Duodenal mucosa (tissue), 2 donors: ENCODE measurements around the gene PEAK3.

Experiments used
- H3K27ac ChIP-seq: one replicate; pipeline ENCODE4 v1.7.0; 2013; ENCODE audit warnings: low read depth, low read length
- H3K27me3 ChIP-seq, 2 donors: one replicate each; pipeline ENCODE4 v1.7.0; 2013; ENCODE audit warnings: low read length in 2 of 2, control low read depth in 1 of 2; ENCODE audit not compliant: insufficient read depth in 2 of 2, control insufficient read depth in 1 of 2
- H3K36me3 ChIP-seq, 2 donors: one replicate each; pipeline ENCODE4 v1.7.0; 2013; ENCODE audit warnings: low read length in 2 of 2, control low read depth in 1 of 2; ENCODE audit not compliant: insufficient read depth in 2 of 2, control insufficient read depth in 1 of 2
- H3K4me1 ChIP-seq, 2 donors: one replicate each; pipeline ENCODE4 v1.7.0; 2013; ENCODE audit warnings: low read length in 2 of 2, control low read depth in 1 of 2; ENCODE audit not compliant: insufficient read depth in 2 of 2, control insufficient read depth in 1 of 2
- H3K4me3 ChIP-seq, 2 donors: one replicate each; pipeline ENCODE4 v1.7.0; 2013; ENCODE audit warnings: low read length in 2 of 2, low read depth in 1 of 2
- H3K9ac ChIP-seq, 2 donors: one replicate each; pipeline ENCODE4 v1.7.0; 2013; ENCODE audit warnings: low read length in 2 of 2, low read depth in 1 of 2
- H3K9me3 ChIP-seq, 2 donors: one replicate each; pipeline ENCODE4 v1.7.0; 2013; ENCODE audit warnings: low read length in 2 of 2, control low read depth in 1 of 2; ENCODE audit not compliant: control insufficient read depth in 1 of 2

Gene PEAK3

GRCh38 chr19:2325281-2326046 lies 43.5 kb upstream of the PEAK3 start:
- H3K9me3 ChIP-seq: no peaks in the 10 kb centered on the region
- H3K9ac ChIP-seq: no peak overlapping the region
- H3K27ac ChIP-seq: no peak overlapping the region
- peaks cover 9 to 30% of the 10 kb centered on the region in 2 donors for H3K4me1 ChIP-seq
- no peak overlapping the region for H3K4me3 ChIP-seq
- no peaks in the 10 kb centered on the region for H3K27me3 ChIP-seq
- peaks cover 0 to 36% of the 10 kb centered on the region in 2 donors for H3K36me3 ChIP-seq

GRCh38 chr19:2324220-2324948 lies 42.4 kb upstream of the PEAK3 start:
- H3K9ac ChIP-seq: no peak overlapping the region
- peaks cover 5 to 21% of the 10 kb centered on the region in 2 donors for H3K4me1 ChIP-seq
- H3K27ac ChIP-seq: no peak overlapping the region
- no peak overlapping the region for H3K4me3 ChIP-seq
- H3K27me3 ChIP-seq: no peaks in the 10 kb centered on the region
- H3K36me3 ChIP-seq: peaks cover 0 to 36% of the 10 kb centered on the region in 2 donors
- no peaks in the 10 kb centered on the region for H3K9me3 ChIP-seq

- Histone ChIP-seq H3K27ac (no peak overlapping the region), H3K27me3 (no peaks in the 10 kb centered on the region), H3K9me3 (no peaks in the 10 kb centered on the region), H3K36me3 (peaks cover 0 to 36% of the 10 kb centered on the region in 2 donors), H3K4me3 (no peak overlapping the region), H3K4me1 (peaks cover 4 to 16% of the 10 kb centered on the region in 2 donors), H3K9ac (no peak overlapping the region)
Observed at GRCh38 chr19:2323707-2324106, 41.7 kb upstream of the PEAK3 start.

GRCh38 chr19:2321565-2322283 lies 39.7 kb upstream of the PEAK3 start:
- H3K9me3 ChIP-seq: no peaks in the 10 kb centered on the region
- H3K27ac ChIP-seq: no peak overlapping the region
- peaks cover 0 to 5% of the 10 kb centered on the region in 2 donors for H3K4me1 ChIP-seq
- no peak overlapping the region for H3K4me3 ChIP-seq
- H3K9ac ChIP-seq: no peak overlapping the region
- H3K36me3 ChIP-seq: peaks cover 0 to 36% of the 10 kb centered on the region in 2 donors
- no peaks in the 10 kb centered on the region for H3K27me3 ChIP-seq

- H3K9me3 ChIP-seq: no peaks in the 10 kb centered on the region
- H3K27ac ChIP-seq: no peak overlapping the region
- H3K4me3 ChIP-seq: no peak overlapping the region
- no peak overlapping the region for H3K9ac ChIP-seq
- H3K4me1 ChIP-seq: peaks cover 0 to 4% of the 10 kb centered on the region in 2 donors
- H3K27me3 ChIP-seq: no peaks in the 10 kb centered on the region
- H3K36me3 ChIP-seq: peaks cover 0 to 34% of the 10 kb centered on the region in 2 donors
Observed at GRCh38 chr19:2320939-2321338, 39.0 kb upstream of the PEAK3 start.

GRCh38 chr19:2320049-2320448 lies 38.1 kb upstream of the PEAK3 start:
- Histone ChIP-seq H3K27me3 (no peaks in the 10 kb centered on the region), H3K4me1 (no peaks in the 10 kb centered on the region), H3K4me3 (no peak overlapping the region), H3K36me3 (peaks cover 0 to 25% of the 10 kb centered on the region in 2 donors), H3K27ac (no peak overlapping the region), H3K9ac (no peak overlapping the region), H3K9me3 (no peaks in the 10 kb centered on the region)

- Histone ChIP-seq H3K4me3 (no peak overlapping the region), H3K36me3 (peaks cover 0 to 20% of the 10 kb centered on the region in 2 donors), H3K4me1 (no peaks in the 10 kb centered on the region), H3K9ac (no peak overlapping the region), H3K27ac (no peak overlapping the region), H3K9me3 (peaks cover 0 to 3% of the 10 kb centered on the region in 2 donors), H3K27me3 (no peaks in the 10 kb centered on the region)
Observed at GRCh38 chr19:2319551-2319950, 37.6 kb upstream of the PEAK3 start.

GRCh38 chr19:2318923-2319322 lies 36.9 kb upstream of the PEAK3 start:
- H3K36me3 ChIP-seq: peaks cover 0 to 14% of the 10 kb centered on the region in 2 donors
- H3K9ac ChIP-seq: no peak overlapping the region
- H3K9me3 ChIP-seq: peaks cover 0 to 3% of the 10 kb centered on the region in 2 donors
- H3K4me1 ChIP-seq: no peaks in the 10 kb centered on the region
- H3K4me3 ChIP-seq: no peak overlapping the region
- H3K27ac ChIP-seq: no peak overlapping the region
- H3K27me3 ChIP-seq: no peaks in the 10 kb centered on the region

- Histone ChIP-seq H3K4me1 (no peaks in the 10 kb centered on the region), H3K27ac (no peak overlapping the region), H3K4me3 (no peak overlapping the region), H3K9ac (no peak overlapping the region), H3K36me3 (peaks cover 0 to 8% of the 10 kb centered on the region in 2 donors), H3K27me3 (peaks cover 0 to under 1% of the 10 kb centered on the region in 2 donors), H3K9me3 (peaks cover 0 to 3% of the 10 kb centered on the region in 2 donors)
Observed at GRCh38 chr19:2317756-2318155, 35.8 kb upstream of the PEAK3 start.

GRCh38 chr19:2317300-2317699 lies 35.3 kb upstream of the PEAK3 start:
- H3K27ac ChIP-seq: no peak overlapping the region
- peaks cover 0 to 3% of the 10 kb centered on the region in 2 donors for H3K9me3 ChIP-seq
- no peak overlapping the region for H3K9ac ChIP-seq
- no peak overlapping the region for H3K4me3 ChIP-seq
- H3K36me3 ChIP-seq: peaks cover 0 to 4% of the 10 kb centered on the region in 2 donors
- H3K4me1 ChIP-seq: no peaks in the 10 kb centered on the region
- peaks cover 0 to 5% of the 10 kb centered on the region in 2 donors for H3K27me3 ChIP-seq
